Choroid plexus epithelial cell (primary cell): Measurements from ENCODE around the gene PHACTR1.

ENCODE experiments used
- DNase-seq: peaks from one replicate; pipeline ENCODE4 v3.0.0-alpha.2; 2010; ENCODE audit warnings: low read depth
- H3K4me3 ChIP-seq: 2 replicates; pipeline ENCODE4 v1.5.1; 2011; ENCODE audit warnings: low read depth, mild to moderate bottlenecking, control low read depth, low read length, moderate library complexity
- TF ChIP-seq, protein P1 (sequence below): conservative IDR thresholded peaks from 2 replicates; pipeline ENCODE4 v1.5.1; 2011; ENCODE audit warnings: low read depth, mild to moderate bottlenecking, control low read depth, inconsistent platforms, low read length, moderate library complexity

The PHACTR1 gene

DNA sequence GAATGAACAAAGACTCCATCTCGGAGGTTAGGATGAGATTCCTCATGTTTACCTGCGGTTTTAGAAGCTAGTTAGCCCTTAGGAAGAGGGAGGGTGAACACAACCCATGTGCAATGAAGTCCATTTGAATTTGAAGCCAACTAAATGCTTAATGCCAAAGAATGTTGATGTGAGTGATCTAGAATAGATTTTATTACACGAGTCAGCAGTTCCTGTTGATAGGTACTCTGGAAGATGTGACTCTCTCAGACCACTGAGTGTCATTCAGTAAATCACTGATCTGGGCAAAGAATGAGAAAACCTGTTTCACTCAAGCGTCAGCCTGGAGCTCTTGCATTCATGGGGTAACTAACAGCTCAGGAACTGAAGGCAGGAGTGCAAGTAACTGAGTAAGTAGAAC is 505.5 kb downstream of the PHACTR1 start:
- H3K4me3 ChIP-seq = no peak overlapping the region
- no peak for DNase-seq
- TF ChIP-seq, protein P1, sequence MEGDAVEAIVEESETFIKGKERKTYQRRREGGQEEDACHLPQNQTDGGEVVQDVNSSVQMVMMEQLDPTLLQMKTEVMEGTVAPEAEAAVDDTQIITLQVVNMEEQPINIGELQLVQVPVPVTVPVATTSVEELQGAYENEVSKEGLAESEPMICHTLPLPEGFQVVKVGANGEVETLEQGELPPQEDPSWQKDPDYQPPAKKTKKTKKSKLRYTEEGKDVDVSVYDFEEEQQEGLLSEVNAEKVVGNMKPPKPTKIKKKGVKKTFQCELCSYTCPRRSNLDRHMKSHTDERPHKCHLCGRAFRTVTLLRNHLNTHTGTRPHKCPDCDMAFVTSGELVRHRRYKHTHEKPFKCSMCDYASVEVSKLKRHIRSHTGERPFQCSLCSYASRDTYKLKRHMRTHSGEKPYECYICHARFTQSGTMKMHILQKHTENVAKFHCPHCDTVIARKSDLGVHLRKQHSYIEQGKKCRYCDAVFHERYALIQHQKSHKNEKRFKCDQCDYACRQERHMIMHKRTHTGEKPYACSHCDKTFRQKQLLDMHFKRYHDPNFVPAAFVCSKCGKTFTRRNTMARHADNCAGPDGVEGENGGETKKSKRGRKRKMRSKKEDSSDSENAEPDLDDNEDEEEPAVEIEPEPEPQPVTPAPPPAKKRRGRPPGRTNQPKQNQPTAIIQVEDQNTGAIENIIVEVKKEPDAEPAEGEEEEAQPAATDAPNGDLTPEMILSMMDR = no peak

DNA sequence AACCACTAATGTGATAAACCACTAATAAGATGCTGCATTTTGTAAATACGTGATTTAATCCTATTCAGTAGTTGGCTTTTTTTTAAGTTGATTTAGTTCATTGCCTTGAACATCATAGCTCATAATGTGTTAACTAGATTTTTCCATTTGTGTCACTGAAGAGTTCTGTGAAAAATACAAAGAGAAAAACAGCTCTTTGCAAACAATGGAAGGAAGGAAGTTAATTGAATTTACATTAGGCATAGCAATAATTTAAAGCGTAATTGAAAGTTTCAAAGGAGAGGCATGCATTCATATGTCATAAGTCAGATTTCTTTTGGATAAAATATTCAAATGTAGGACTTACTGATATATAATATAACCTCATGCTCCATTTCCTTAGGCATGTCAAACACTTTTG is 509.5 kb downstream of the PHACTR1 start:
- H3K4me3 ChIP-seq = no peak overlapping the region
- DNase-seq = no peak
- TF ChIP-seq, protein P1 = no peak

DNA sequence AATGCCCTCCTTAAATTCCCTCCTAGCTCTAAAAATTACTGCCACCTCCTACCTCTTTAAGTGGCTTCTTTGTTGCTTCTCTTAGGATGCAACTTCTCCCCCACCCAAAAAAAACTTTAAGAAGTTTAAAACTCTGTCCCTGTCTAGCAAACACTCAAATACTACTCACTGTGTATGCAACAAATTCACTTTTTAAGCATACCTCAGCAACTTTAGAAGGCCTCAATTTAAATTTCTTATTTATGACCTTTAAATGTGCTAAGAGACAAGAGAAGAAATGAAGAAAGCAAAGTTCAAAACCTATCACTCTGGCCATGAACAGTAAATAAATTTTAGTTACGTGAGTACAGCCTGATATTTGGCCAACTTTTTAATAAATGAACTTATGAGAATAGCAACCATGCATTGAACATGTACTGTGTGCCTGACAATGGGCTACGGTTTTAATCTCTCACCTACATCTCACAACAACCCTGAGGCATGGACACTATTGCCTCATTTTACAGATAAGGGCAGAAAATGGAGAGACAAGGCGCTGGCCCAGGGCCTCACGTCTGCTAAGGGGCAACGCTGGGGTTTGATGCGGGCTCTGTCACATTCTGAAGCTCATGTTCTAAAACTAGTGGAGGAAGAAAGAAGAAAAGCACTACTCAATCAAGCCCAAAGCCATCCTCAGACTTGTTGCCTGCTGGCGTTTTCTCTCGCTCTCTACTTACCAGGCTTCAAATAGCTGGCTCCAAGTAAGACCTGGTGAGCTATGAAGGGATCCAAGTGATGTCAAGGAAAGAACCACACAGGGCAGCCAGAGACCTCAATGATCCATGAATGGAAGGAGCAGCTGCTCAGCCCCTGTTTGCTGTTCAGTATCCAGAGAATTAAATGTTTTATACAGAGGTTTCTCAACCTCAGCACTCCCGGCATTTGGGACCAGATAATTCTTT is 512.0 kb downstream of the PHACTR1 start:
- DNase-seq = no peak
- TF ChIP-seq, protein P1 = no peak
- H3K4me3 ChIP-seq = no peak overlapping the region

DNA sequence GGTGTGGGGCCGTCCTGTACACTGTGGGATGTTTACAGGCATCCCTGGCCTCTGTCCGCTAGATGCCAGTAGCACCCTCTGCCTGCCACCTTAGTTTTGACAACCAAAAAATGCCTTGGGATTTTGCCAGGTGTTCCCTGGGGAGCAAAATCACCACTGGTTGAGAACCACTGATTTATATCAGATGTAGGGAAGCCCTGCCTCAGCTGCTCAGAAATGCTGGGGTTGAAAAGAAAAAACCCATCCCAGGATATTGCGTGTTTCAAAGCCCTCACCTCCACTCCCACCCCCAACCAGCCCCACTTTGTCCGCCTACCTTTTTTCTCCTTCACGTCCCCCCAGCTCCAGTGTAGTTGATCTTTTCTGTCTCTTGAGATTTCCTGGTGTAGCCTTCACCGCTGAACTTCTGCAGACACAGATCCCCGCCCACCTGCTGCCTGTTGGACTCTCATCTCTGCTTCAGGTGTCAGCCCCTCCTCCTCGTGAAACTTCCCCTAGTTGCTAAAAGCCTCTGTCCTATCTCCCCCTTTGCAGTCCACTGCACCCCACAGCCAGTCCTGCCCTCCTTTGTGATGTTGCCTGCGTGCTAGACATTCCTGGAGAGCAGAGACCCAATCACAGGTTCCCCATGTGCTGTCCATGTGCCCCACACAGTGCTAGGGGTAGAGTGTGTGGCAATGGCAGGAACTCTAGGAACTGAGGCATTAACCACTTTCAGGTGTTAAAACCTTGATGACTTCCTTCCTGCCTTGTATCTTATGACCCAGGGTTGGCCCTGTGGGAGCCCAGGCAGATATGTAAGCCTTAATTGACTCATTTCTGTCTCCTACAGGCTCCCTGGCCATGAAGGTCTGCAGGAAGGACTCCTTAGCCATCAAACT is 512.9 kb downstream of the PHACTR1 start:
- TF ChIP-seq, protein P1 = peak; percentile 36
- peak; percentile 39 for DNase-seq
- H3K4me3 ChIP-seq = no peak overlapping the region

DNA sequence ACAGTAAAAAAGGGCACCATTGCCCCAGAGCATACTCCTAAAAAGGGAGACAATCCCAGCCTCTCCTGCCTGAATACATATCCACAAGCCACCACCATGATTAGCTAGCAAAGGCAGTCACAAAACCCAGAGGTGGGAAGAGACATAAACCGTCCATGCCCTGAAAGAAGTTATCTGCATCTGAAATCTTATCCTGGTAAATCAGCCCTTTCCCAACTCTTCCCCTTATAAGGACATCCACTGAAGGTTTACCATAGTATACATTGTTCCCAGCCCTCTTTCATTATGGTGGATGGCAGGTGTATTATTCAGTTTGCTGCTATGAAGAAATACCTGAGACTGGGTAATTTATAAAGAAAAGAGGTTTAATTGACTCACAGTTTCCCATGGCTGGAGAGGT is 516.5 kb downstream of the PHACTR1 start:
- TF ChIP-seq, protein P1 = no peak
- no peak overlapping the region for H3K4me3 ChIP-seq
- DNase-seq = no peak

DNA sequence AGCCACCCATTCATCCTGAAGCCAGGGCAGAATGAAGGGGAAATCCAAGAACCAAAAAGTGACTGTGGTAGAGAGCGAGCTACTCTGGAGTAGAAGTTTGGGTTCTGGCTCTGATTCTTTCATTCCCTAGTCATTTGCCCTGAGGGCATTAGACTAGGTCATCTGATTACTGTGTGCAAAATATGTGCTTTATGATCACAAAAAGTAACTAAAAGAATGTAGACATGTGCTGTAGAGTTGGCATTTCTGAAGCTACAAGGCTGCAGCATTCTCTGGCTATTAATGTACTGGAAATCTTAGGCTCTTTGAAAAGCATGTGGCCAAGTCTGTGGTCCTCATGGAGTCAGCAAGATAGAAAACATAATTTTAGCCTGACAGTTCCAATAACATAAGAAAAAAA is 517.6 kb downstream of the PHACTR1 start:
- TF ChIP-seq, protein P1 = no peak
- no peak for DNase-seq
- H3K4me3 ChIP-seq = no peak overlapping the region
